Liver (tissue), 9 donors: Measurements from ENCODE around the gene PAK2. TPM values are rescaled to one million over a fixed set of nuclear protein-coding genes. Genes with fewer than 3 reads are reported as not detected.

ENCODE experiments used
- DNase-seq: peaks from one replicate; pipeline ENCODE4 v3.0.0-alpha.2; 2017; ENCODE audit warnings: low spot score
- H3K27ac ChIP-seq, 2 donors: one replicate each; pipeline ENCODE4 v1.7.0; 2013; ENCODE audit warnings: inconsistent platforms in 2 of 2, low read length in 2 of 2, control low read depth in 1 of 2, low read depth in 1 of 2, mild to moderate bottlenecking in 1 of 2
- H3K27me3 ChIP-seq, 4 donors: one replicate each; pipeline versions ENCODE4 v1.6.1 to v1.7.0; 2013; ENCODE audit warnings: low read length in 3 of 4, inconsistent platforms in 1 of 4, mild to moderate bottlenecking in 1 of 4, moderate library complexity in 1 of 4; ENCODE audit not compliant: control insufficient read depth in 4 of 4, insufficient read depth in 4 of 4
- H3K36me3 ChIP-seq, 4 donors: one replicate each; pipeline versions ENCODE4 v1.6.1 to v1.7.0; 2013; ENCODE audit warnings: low read length in 3 of 4, mild to moderate bottlenecking in 3 of 4, low read depth in 1 of 4, moderate library complexity in 1 of 4; ENCODE audit not compliant: control insufficient read depth in 4 of 4, insufficient read depth in 3 of 4
- H3K4me1 ChIP-seq, 4 donors: one replicate each; pipeline versions ENCODE4 v1.6.1 to v1.7.0; 2013; ENCODE audit warnings: low read length in 3 of 4, mild to moderate bottlenecking in 3 of 4, moderate library complexity in 1 of 4; ENCODE audit not compliant: control insufficient read depth in 4 of 4, insufficient read depth in 4 of 4
- H3K4me3 ChIP-seq, 3 donors: one replicate each; pipeline versions ENCODE4 v1.6.1 to v1.7.0; 2013; ENCODE audit warnings: low read length in 3 of 3, control low read depth in 1 of 3, low read depth in 1 of 3, mild to moderate bottlenecking in 1 of 3
- H3K9ac ChIP-seq, 2 donors: one replicate each; pipeline ENCODE4 v1.7.0; 2013; ENCODE audit warnings: low read length in 2 of 2, mild to moderate bottlenecking in 2 of 2, moderate library complexity in 2 of 2, control low read depth in 1 of 2, low read depth in 1 of 2
- H3K9me3 ChIP-seq, 4 donors: one replicate each; pipeline versions ENCODE4 v1.6.1 to v1.7.0; 2013; ENCODE audit warnings: low read length in 3 of 4; ENCODE audit not compliant: control insufficient read depth in 4 of 4
- FOXA1 ChIP-seq: IDR thresholded peaks from 2 replicates; pipeline ENCODE4 v1.6.1; 2016; ENCODE audit warnings: antibody characterized with exemption
- FOXA2 ChIP-seq: IDR thresholded peaks from 2 replicates; pipeline ENCODE4 v1.6.1; 2016; ENCODE audit warnings: antibody characterized with exemption
- GABPA ChIP-seq, 2 donors: IDR thresholded peaks in 1 of 2; conservative IDR thresholded peaks in 1 of 2; 2 replicates each; pipeline ENCODE4 v1.6.1; 2016; ENCODE audit warnings: antibody characterized with exemption in 2 of 2, mild to moderate bottlenecking in 1 of 2, moderate library complexity in 1 of 2
- HNF4A ChIP-seq, 2 donors: conservative IDR thresholded peaks; 2 replicates each; pipeline ENCODE4 v1.6.1; 2016; ENCODE audit warnings: antibody characterized with exemption in 2 of 2, mild to moderate bottlenecking in 2 of 2
- HNF4G ChIP-seq: IDR thresholded peaks from 2 replicates; pipeline ENCODE4 v1.6.1; 2016; ENCODE audit warnings: antibody characterized with exemption
- NR2F2 ChIP-seq: IDR thresholded peaks from 2 replicates; pipeline ENCODE4 v1.6.1; 2016; ENCODE audit warnings: antibody characterized with exemption
- RAD21 ChIP-seq, 2 donors: IDR thresholded peaks; 2 replicates each; pipeline ENCODE4 v1.6.1; 2016; ENCODE audit warnings: antibody characterized with exemption in 2 of 2, mild to moderate bottlenecking in 2 of 2
- YY1 ChIP-seq: IDR thresholded peaks from 2 replicates; pipeline ENCODE4 v1.6.1; 2016; ENCODE audit warnings: antibody characterized with exemption, mild to moderate bottlenecking
- whole genome bisulfite sequencing: extraction: QIAGEN DNeasy Blood & Tissue Kit; methylation state at CpG from one replicate; pipeline ENCODE4 v1.1.7; 2013; 5-methylcytosine and 5-hydroxymethylcytosine counted together
- polyA plus RNA-seq, 2 donors: library from polyadenylated mRNA; stranded (reverse) in 1 of 2; unstranded in 1 of 2; fragments of 200-250 nt in 1 of 2; fragments of >200 nt in 1 of 2; fragmentation: Nextera tagmentation in 1 of 2; extraction: Ambion mirVana in 1 of 2; gene quantifications; one replicate each; pipeline versions ENCODE4 v1.2.1 to v1.2.3, GENCODE V29; 2013 to 2015
- total RNA-seq, 2 donors: library from RNA; depleted of rRNA; stranded (reverse); fragments of >200 nt; gene quantifications; one replicate each; pipeline ENCODE4 v1.2.3, GENCODE V29; 2014
- TF ChIP-seq, protein P1 (sequence below): IDR thresholded peaks from 2 replicates; pipeline ENCODE4 v1.6.1; 2016; ENCODE audit warnings: antibody characterized with exemption
- TF ChIP-seq, protein P2 (sequence below): IDR thresholded peaks from 2 replicates; pipeline ENCODE4 v1.6.1; 2016; ENCODE audit warnings: antibody characterized with exemption
- TF ChIP-seq, protein P3 (sequence below): IDR thresholded peaks from 2 replicates; pipeline ENCODE4 v1.6.1; 2016; ENCODE audit warnings: antibody characterized with exemption, mild to moderate bottlenecking
- TF ChIP-seq, protein P4 (sequence below): IDR thresholded peaks from 2 replicates; pipeline ENCODE4 v1.6.1; 2016; ENCODE audit warnings: antibody characterized with exemption
- donor health status: healthy.
- donor health status: healthy.
- donor health status: healthy.
- donor health status: healthy.
- donor health status: healthy.

PAK2 gene
- total and polyA plus RNA-seq, 4 donors, result 16.0 to 44.3 (median 24.9) TPM

DNA sequence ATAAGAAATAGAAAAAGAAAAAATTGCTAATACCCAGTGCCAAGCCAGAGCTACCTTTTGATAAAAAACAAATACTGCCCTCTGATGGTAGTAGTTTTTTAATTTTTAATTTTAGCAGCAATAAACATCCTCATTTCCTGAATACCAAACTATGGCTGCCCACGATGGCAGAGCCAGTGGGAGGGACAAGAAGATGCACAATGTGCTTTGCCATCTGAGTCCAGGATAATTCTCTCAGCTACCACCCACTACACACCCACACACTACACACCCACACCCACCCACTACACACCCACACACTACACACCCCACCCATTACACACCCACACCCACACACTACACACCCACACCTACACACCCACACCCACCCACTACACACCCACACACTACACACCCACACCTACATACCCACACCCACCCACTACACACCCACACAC is 45.4 kb upstream of the PAK2 start (continued):
- TF ChIP-seq, protein P1, sequence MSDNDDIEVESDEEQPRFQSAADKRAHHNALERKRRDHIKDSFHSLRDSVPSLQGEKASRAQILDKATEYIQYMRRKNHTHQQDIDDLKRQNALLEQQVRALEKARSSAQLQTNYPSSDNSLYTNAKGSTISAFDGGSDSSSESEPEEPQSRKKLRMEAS, result no peak
- TF ChIP-seq HNF4A (conservative IDR thresholded peaks at IDR 0.05) (no peak), FOXA1 (no peak), GABPA (IDR thresholded peaks at IDR 0.05 in 1 of 2, conservative IDR thresholded peaks at IDR 0.05 in 1 of 2) (no peak), HNF4G (no peak)
- TF ChIP-seq, protein P2, sequence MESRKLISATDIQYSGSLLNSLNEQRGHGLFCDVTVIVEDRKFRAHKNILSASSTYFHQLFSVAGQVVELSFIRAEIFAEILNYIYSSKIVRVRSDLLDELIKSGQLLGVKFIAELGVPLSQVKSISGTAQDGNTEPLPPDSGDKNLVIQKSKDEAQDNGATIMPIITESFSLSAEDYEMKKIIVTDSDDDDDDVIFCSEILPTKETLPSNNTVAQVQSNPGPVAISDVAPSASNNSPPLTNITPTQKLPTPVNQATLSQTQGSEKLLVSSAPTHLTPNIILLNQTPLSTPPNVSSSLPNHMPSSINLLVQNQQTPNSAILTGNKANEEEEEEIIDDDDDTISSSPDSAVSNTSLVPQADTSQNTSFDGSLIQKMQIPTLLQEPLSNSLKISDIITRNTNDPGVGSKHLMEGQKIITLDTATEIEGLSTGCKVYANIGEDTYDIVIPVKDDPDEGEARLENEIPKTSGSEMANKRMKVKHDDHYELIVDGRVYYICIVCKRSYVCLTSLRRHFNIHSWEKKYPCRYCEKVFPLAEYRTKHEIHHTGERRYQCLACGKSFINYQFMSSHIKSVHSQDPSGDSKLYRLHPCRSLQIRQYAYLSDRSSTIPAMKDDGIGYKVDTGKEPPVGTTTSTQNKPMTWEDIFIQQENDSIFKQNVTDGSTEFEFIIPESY, result no peak

DNA sequence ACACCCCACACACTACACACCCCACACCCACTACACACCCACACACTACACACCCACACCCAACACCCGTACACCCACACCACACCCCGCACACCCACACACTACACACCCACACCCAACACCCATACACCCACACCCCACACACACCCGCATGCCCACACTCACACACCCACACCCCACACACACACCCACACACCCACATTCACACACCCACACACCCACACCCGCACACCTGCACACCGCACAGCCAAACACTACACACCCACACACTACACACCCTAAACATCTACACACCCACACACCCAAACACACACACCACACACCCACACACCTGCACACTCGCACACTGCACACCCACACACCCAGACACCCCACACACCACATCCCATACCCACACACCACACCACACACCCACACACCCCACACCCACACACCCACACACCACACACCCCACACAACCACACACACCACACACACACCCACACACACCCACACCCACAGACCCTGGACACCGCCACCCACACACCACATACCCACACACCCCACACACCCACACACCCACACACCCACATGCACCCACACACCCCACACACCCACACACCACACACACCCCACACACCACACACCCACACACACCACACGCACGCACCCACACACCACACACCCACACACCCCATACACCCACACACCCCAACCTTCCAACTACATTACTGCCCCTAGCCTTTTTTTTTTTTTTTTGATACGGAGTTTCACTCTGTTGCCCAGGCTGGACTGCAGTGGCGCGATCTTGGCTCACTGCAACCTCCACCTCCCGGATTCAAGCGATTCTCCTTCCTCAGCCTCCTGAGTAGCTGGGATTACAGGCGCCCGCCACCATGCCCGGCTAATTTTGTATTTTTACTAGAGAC is 44.5 kb upstream of the PAK2 start:
- Histone ChIP-seq H3K36me3 (no peaks in the 10 kb centered on the region), H3K27me3 (no peaks in the 10 kb centered on the region), H3K4me3 (no peak overlapping the region), H3K9ac (no peak overlapping the region), H3K4me1 (no peaks in the 10 kb centered on the region), H3K9me3 (no peaks in the 10 kb centered on the region), H3K27ac (no peak overlapping the region)
- TF ChIP-seq NR2F2, result no peak
- DNase-seq, result no peak
- 93% methylated on average over 17 of the region's 17 CpGs for WGBS

DNA sequence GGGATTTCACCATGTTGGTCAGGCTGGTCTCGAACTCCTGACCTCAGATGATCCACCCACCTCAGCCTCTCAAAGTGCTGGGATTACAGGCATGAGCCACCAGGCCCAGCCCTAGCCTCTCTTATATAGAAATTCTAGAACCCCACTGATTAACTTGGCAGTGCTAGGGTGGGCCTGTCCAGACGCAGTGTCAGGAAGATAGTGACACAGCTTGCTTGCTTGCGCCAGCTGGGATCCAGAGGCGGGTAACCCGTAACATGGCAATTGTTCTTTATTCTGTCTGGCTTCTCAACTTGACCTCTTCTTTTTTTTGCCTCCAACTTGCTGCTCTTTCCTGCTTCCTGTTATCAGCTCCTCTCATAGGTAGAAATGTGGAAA is 43.8 kb upstream of the PAK2 start:
- H3K36me3 ChIP-seq, result no peaks in the 10 kb centered on the region
- no peak overlapping the region for H3K27ac ChIP-seq
- no peak overlapping the region for H3K4me3 ChIP-seq
- WGBS, result 92% methylated on average over 5 of the region's 5 CpGs
- TF ChIP-seq RAD21 (IDR thresholded peaks at IDR 0.05), result no peak
- no peak for TF ChIP-seq FOXA2
- TF ChIP-seq FOXA1, result no peak
- TF ChIP-seq YY1, result no peak
- no peak for TF ChIP-seq HNF4G
- TF ChIP-seq, protein P3, sequence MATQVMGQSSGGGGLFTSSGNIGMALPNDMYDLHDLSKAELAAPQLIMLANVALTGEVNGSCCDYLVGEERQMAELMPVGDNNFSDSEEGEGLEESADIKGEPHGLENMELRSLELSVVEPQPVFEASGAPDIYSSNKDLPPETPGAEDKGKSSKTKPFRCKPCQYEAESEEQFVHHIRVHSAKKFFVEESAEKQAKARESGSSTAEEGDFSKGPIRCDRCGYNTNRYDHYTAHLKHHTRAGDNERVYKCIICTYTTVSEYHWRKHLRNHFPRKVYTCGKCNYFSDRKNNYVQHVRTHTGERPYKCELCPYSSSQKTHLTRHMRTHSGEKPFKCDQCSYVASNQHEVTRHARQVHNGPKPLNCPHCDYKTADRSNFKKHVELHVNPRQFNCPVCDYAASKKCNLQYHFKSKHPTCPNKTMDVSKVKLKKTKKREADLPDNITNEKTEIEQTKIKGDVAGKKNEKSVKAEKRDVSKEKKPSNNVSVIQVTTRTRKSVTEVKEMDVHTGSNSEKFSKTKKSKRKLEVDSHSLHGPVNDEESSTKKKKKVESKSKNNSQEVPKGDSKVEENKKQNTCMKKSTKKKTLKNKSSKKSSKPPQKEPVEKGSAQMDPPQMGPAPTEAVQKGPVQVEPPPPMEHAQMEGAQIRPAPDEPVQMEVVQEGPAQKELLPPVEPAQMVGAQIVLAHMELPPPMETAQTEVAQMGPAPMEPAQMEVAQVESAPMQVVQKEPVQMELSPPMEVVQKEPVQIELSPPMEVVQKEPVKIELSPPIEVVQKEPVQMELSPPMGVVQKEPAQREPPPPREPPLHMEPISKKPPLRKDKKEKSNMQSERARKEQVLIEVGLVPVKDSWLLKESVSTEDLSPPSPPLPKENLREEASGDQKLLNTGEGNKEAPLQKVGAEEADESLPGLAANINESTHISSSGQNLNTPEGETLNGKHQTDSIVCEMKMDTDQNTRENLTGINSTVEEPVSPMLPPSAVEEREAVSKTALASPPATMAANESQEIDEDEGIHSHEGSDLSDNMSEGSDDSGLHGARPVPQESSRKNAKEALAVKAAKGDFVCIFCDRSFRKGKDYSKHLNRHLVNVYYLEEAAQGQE, result no peak
- TF ChIP-seq, protein P4, sequence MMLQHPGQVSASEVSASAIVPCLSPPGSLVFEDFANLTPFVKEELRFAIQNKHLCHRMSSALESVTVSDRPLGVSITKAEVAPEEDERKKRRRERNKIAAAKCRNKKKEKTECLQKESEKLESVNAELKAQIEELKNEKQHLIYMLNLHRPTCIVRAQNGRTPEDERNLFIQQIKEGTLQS, result no peak
- DNase-seq, result no peak
- H3K27me3 ChIP-seq, result no peaks in the 10 kb centered on the region
- no peak overlapping the region for H3K9ac ChIP-seq
- no peaks in the 10 kb centered on the region for H3K4me1 ChIP-seq
- H3K9me3 ChIP-seq, result no peaks in the 10 kb centered on the region
